Mammary epithelial cell (primary cell): ENCODE measurements around the gene CDC6.

Experiments
- CTCF ChIP-seq, 2 donors: IDR thresholded peaks in 1 of 2; conservative IDR thresholded peaks in 1 of 2; 2 replicates each; pipeline ENCODE4 v1.5.1; 2011 to 2012; ENCODE audit warnings: inconsistent platforms in 2 of 2, low read length in 2 of 2, mild to moderate bottlenecking in 2 of 2, control low read depth in 1 of 2, low read depth in 1 of 2; ENCODE audit not compliant: insufficient read depth in 1 of 2; ENCODE audit errors: extremely low read depth in 1 of 2
- EZH2 ChIP-seq: IDR thresholded peaks from 2 replicates; pipeline ENCODE4 v1.6.1; 2012; ENCODE audit warnings: low read length, inconsistent platforms, borderline replicate concordance

GRCh38 chr17:40303708-40304551 lies 16.3 kb downstream of the CDC6 start:
- TF ChIP-seq CTCF (conservative IDR thresholded peaks at IDR 0.05 in 1 of 2, IDR thresholded peaks at IDR 0.05 in 1 of 2; ENCODE audit: extremely low read depth in 1 of 2, insufficient read depth in 1 of 2, low read depth in 1 of 2, low read length in 2 of 2) = no peak
- no peak for TF ChIP-seq EZH2
